ENCODE measurements around the gene BID. TPM values are rescaled to one million over a fixed set of nuclear protein-coding genes. Genes with fewer than 3 reads are reported as not detected.

The BID gene
- total RNA-seq (2021; fragmentation: NEBNext Ultra II Directional; extraction: Animal tissue kit (Norgen Biotek cat#: 25700)) = 10 to 100 TPM; 48.7 to 61.0 (median 50.6) TPM
- long read RNA-seq, transcript BID-215 (6 exons, 2,199 nt) = major isoform, 68 of 105 reads
- long read RNA-seq, transcript BID-203 (4 exons, 1,879 nt) = minor isoform, 17 of 105 reads
- long read RNA-seq, partial matches to known transcripts = 3 of 105 reads
- long read RNA-seq, other reads (novel, unspliced or antisense) = 14 of 105 reads

GRCh38 chr22:17774206-17774925 lies at the start of gene BID:
BID (minus strand) TSS chr22:17774469; CDS start chr22:17750116, 24,353 bp downstream.
- no peaks in the 10 kb centered on the region for H3K9me3 Mint-ChIP-seq
- peak within 1 kb of the TSS; percentile 92 for H3K4me3 Mint-ChIP-seq
- H3K4me1 Mint-ChIP-seq (ENCODE audit: low read depth) = peaks cover 17% of the 10 kb centered on the region
- TF ChIP-seq CTCF (IDR thresholded peaks at IDR 0.05) = no peak
- H3K27me3 Mint-ChIP-seq (ENCODE audit: insufficient read depth) = peaks cover 8% of the 10 kb centered on the region
- no peaks in the 10 kb centered on the region for H3K36me3 Mint-ChIP-seq (ENCODE audit: low read depth)
- no peak for DNase-seq
- peak within 1 kb of the TSS; percentile 69 for H3K27ac Mint-ChIP-seq

DNA sequence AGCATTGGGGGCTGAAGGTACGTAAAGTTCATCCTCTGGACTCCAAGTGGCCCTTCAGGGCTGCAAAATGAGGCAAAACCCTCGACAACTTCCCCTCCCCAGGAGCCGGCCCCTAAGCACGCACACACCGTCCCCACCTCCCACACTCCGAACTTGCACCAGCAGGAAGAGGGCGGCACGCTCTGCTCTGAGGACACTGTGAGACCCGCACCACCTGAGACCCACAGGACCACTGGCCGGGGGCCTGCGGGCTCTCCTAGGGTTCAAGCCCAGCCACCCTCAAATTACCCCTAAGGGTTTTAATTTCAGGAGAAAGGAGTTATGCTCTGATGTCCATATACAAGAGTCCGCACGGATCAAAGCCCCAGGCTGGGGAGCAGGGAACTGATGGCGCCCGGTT lies 49.7 kb upstream of the BID start:
- H3K27ac Mint-ChIP-seq = no peak overlapping the region
- H3K4me1 Mint-ChIP-seq (ENCODE audit: low read depth) = no peaks in the 10 kb centered on the region
- no peaks in the 10 kb centered on the region for H3K36me3 Mint-ChIP-seq (ENCODE audit: low read depth)
- no peak for TF ChIP-seq CTCF (IDR thresholded peaks at IDR 0.05)
- no peak for DNase-seq
- no peaks in the 10 kb centered on the region for H3K9me3 Mint-ChIP-seq
- no peak overlapping the region for H3K4me3 Mint-ChIP-seq
- peaks cover 1% of the 10 kb centered on the region for H3K27me3 Mint-ChIP-seq (ENCODE audit: insufficient read depth)

- no peaks in the 10 kb centered on the region; the same call in 1 of the 2 replicates for H3K27me3 Mint-ChIP-seq (ENCODE audit: insufficient read depth)
- H3K4me3 Mint-ChIP-seq = no peak overlapping the region
- no peak for DNase-seq
- no peaks in the 10 kb centered on the region for H3K4me1 Mint-ChIP-seq (ENCODE audit: low read depth)
- no peaks in the 10 kb centered on the region for H3K9me3 Mint-ChIP-seq
- H3K36me3 Mint-ChIP-seq (ENCODE audit: low read depth) = no peaks in the 10 kb centered on the region
- H3K27ac Mint-ChIP-seq = no peak overlapping the region
- TF ChIP-seq CTCF (IDR thresholded peaks at IDR 0.05) = no peak
These were observed 49.0 kb upstream of the BID start for GRCh38 chr22:17823226-17823625.

GRCh38 chr22:17822087-17822486 lies 47.8 kb upstream of the BID start:
- no peaks in the 10 kb centered on the region for H3K27me3 Mint-ChIP-seq (ENCODE audit: insufficient read depth)
- no peaks in the 10 kb centered on the region for H3K4me1 Mint-ChIP-seq (ENCODE audit: low read depth)
- H3K9me3 Mint-ChIP-seq = no peaks in the 10 kb centered on the region
- H3K27ac Mint-ChIP-seq = no peak overlapping the region
- no peaks in the 10 kb centered on the region for H3K36me3 Mint-ChIP-seq (ENCODE audit: low read depth)
- DNase-seq = no peak
- no peak for TF ChIP-seq CTCF (IDR thresholded peaks at IDR 0.05)
- H3K4me3 Mint-ChIP-seq = no peak overlapping the region

DNA sequence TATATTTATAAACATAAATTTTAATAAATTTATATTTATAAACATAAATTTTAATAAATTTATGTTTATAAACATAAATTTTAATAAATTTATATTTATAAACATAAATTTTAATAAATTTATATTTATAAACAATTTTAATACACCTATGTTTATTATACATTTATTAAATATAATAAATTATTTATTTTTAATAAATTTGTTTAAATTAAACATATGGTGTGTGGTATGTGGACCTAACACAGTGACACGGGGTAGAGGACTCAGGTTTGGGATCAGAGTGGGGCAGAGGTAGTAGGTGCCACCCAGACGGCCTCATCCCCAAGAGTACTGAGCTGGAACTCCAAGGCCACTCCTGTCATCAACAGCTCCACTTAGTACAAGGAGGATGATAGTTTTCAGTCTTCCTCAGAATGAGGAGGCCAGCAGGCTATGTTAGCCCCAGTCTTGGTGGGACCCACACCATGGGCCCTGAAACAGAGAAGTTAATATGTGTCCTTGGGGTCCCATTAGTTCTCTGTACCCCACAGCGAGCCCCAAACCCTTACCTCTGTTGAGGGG lies 46.7 kb upstream of the BID start:
- H3K9me3 Mint-ChIP-seq = no peaks in the 10 kb centered on the region
- no peaks in the 10 kb centered on the region for H3K4me1 Mint-ChIP-seq (ENCODE audit: low read depth)
- no peaks in the 10 kb centered on the region for H3K36me3 Mint-ChIP-seq (ENCODE audit: low read depth)
- H3K27ac Mint-ChIP-seq = no peak overlapping the region
- no peak for TF ChIP-seq CTCF (IDR thresholded peaks at IDR 0.05)
- no peak overlapping the region for H3K4me3 Mint-ChIP-seq
- no peak for DNase-seq
- H3K27me3 Mint-ChIP-seq (ENCODE audit: insufficient read depth) = peaks cover 2% of the 10 kb centered on the region; the same call in 1 of the 2 replicates

Data from HFFc6 (cell line).